Right lobe of liver (tissue), 4 donors: ENCODE data around the gene NKAIN2.

Experiments
- POLR2A ChIP-seq: fragments of 450-650 bp; IDR thresholded peaks from one replicate; pipeline ENCODE4 v1.6.1; 2017; ENCODE audit warnings: antibody characterized with exemption, mild to moderate bottlenecking
- TF ChIP-seq, protein P1 (sequence below), 4 donors: fragments of 200-600 bp in 3 of 4; fragments of 450-650 bp in 1 of 4; IDR thresholded peaks; one replicate each; pipeline versions ENCODE4 v1.5.1 to v1.8.0; 2016 to 2022; ENCODE audit warnings: antibody characterized with exemption in 4 of 4, mild to moderate bottlenecking in 2 of 4
- donor health status: DM: no; HTN: no; CAD: no.
- donor health status: DM: no; HTN: no; CAD: no.
- donor health status: DM: no; HTN: yes; CAD: no.

DNA sequence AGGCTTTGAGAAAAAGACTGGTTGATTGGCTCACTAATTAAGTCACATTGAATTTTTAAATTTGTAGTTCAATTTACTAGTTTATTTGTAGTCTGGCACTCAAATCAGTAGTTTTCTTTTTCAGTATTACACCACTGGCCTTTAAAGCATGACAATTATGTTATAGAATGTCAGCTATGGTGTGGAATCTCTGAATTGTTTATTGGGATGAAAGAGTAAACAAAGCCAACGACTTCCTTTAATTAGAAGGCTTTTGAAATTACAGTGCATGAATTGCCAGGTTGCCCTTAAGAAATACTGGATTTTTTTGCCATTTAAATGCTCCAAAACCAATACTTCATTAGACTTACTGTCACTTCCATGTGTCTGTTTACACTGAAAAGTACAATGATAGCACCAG, 731.6 kb downstream of the NKAIN2 start:
- TF ChIP-seq, protein P1, sequence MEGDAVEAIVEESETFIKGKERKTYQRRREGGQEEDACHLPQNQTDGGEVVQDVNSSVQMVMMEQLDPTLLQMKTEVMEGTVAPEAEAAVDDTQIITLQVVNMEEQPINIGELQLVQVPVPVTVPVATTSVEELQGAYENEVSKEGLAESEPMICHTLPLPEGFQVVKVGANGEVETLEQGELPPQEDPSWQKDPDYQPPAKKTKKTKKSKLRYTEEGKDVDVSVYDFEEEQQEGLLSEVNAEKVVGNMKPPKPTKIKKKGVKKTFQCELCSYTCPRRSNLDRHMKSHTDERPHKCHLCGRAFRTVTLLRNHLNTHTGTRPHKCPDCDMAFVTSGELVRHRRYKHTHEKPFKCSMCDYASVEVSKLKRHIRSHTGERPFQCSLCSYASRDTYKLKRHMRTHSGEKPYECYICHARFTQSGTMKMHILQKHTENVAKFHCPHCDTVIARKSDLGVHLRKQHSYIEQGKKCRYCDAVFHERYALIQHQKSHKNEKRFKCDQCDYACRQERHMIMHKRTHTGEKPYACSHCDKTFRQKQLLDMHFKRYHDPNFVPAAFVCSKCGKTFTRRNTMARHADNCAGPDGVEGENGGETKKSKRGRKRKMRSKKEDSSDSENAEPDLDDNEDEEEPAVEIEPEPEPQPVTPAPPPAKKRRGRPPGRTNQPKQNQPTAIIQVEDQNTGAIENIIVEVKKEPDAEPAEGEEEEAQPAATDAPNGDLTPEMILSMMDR (IDR thresholded peaks at IDR 0.05) = no peak
- no peak for TF ChIP-seq POLR2A
